GM12878 (cell line): ENCODE results near the gene NUDT3. TPM values are rescaled to one million over a fixed set of nuclear protein-coding genes. Genes with fewer than 3 reads are reported as not detected.

Experiments used
- ATAC-seq: fragments of 200-7000 bp; cut with Tn5 transposase; 3 replicates; pipeline ENCODE4 v1.9.1; 2020; ENCODE audit warnings: mild to moderate bottlenecking, moderate library complexity
- BruUV-seq: library from RNA; stranded (reverse); fragments of 400-500 nt; replicated peaks from 2 replicates; lab custom pipeline; 2021; lab: Mats Ljungman, UMichigan
- CTCF ChIA-PET: fragments of 300-600 bp; sonication (Branson Sonifier 250); formaldehyde crosslinking; extraction: SDS; loops from one replicate; lab custom pipeline; 2021; ENCODE audit warnings: inconsistent platforms; lab: Yijun Ruan, JAX
- POLR2A ChIA-PET: fragments of 350-600 bp; formaldehyde crosslinking; extraction: SDS; loops from one replicate; lab custom pipeline; 2021; ENCODE audit warnings: inconsistent platforms; lab: Charles Lee
- RAD21 ChIA-PET: fragments of 300-600 bp; sonication (Branson Sonifier 250); formaldehyde crosslinking; loops from one replicate; lab custom pipeline; 2023; ENCODE audit warnings: antibody characterized with exemption; ENCODE audit not compliant: unreplicated experiment; lab: Charles Lee
- SMC1A ChIA-PET: fragments of 300-600 bp; sonication (Branson Sonifier 250); formaldehyde crosslinking; loops from one replicate; lab custom pipeline; 2023; ENCODE audit not compliant: unreplicated experiment, uncharacterized antibody; lab: Charles Lee
- DNase-seq: peaks from one replicate; pipeline ENCODE4 v3.0.0-alpha.2; 2011; ENCODE audit warnings: low read depth, low spot score
- FAIRE-seq: peaks from 3 replicates; lab custom pipeline; 2011; peaks lifted over from hg19 to GRCh38; lab: Jason Lieb, UNC
- H2AFZ ChIP-seq: 2 replicates; pipeline ENCODE4 v1.6.0; 2011; ENCODE audit warnings: low read depth, low read length, control low read depth; ENCODE audit not compliant: control insufficient read depth
- H3K27ac ChIP-seq: 2 replicates; pipeline ENCODE4 v1.5.1; 2011; ENCODE audit warnings: control low read depth; ENCODE audit not compliant: control insufficient read depth, insufficient read depth
- H3K27me3 ChIP-seq, 2 experiments: replicated peaks in 1 of 2; 2 replicates each; pipeline versions ENCODE4 v1.6.0 to v1.6.1; 2011; ENCODE audit warnings: low read length in 1 of 2; ENCODE audit not compliant: control insufficient read depth in 2 of 2, insufficient read depth in 2 of 2
- H3K36me3 ChIP-seq, 2 experiments: 2 replicates each; pipeline ENCODE4 v1.5.1; 2011; ENCODE audit warnings: low read length in 1 of 2; ENCODE audit not compliant: control insufficient read depth in 2 of 2, insufficient read depth in 2 of 2
- H3K4me1 ChIP-seq: 2 replicates; pipeline ENCODE4 v1.6.1; 2011; ENCODE audit warnings: mild to moderate bottlenecking, low read length, moderate library complexity, mixed read lengths; ENCODE audit not compliant: control insufficient read depth, insufficient read depth
- H3K4me2 ChIP-seq: 2 replicates; pipeline ENCODE4 v1.6.0; 2011; ENCODE audit warnings: control low read depth; ENCODE audit not compliant: control insufficient read depth, insufficient read depth
- H3K4me3 ChIP-seq: fragments of 200-600 bp; sonication (generic); 2 replicates; pipeline ENCODE4 v1.5.1; 2016
- H3K79me2 ChIP-seq: 2 replicates; pipeline ENCODE4 v1.6.0; 2011; ENCODE audit warnings: low read length; ENCODE audit not compliant: control insufficient read depth, insufficient read depth
- H3K9ac ChIP-seq: 2 replicates; pipeline ENCODE4 v1.8.0; 2011; ENCODE audit warnings: low read length, control low read depth, mixed read lengths; ENCODE audit not compliant: control insufficient read depth, insufficient read depth
- H3K9me3 ChIP-seq: replicated peaks from 3 replicates; pipeline ENCODE4 v1.5.1; 2011; ENCODE audit warnings: mild to moderate bottlenecking, low read length; ENCODE audit not compliant: control insufficient read depth, insufficient read depth
- H4K20me1 ChIP-seq: 2 replicates; pipeline ENCODE4 v1.6.0; 2011; ENCODE audit not compliant: control insufficient read depth, insufficient read depth
- ATF7 ChIP-seq: fragments of 450-650 bp; IDR thresholded peaks from 2 replicates; pipeline ENCODE4 v1.6.1; 2016; ENCODE audit warnings: low read depth, mild to moderate bottlenecking
- WGBS: methylation state at CpG from one replicate; pipeline ENCODE4 v1.1.6; 2016; ENCODE audit warnings: low lambda C conversion rate; ENCODE audit not compliant: insufficient replicate concordance, insufficient coverage; ENCODE audit errors: missing lambda C conversion rate; 5-methylcytosine and 5-hydroxymethylcytosine counted together
- in situ Hi-C: fragments of 300-500 bp; cut with MboI; formaldehyde crosslinking; loops from 9 replicates; pipeline ENCODE4 v1.14.3; 2018; ENCODE audit warnings: mixed read lengths
- intact Hi-C: fragments of 100-400 bp; cut with micrococcal nuclease; formaldehyde crosslinking; loops from one replicate; pipeline ENCODE4 v1.14.2; 2022; ENCODE audit not compliant: unreplicated experiment
- polyA plus RNA-seq, 11 experiments: library from polyadenylated mRNA; depleted of rRNA in 4 of 11; unstranded in 6 of 11; stranded (reverse) in 5 of 11; fragments of >200 nt; fragmentation: Nextera tagmentation in 4 of 11; fragmentation: Illumina TruSeq in 1 of 11; extraction: Ambion mirVana in 4 of 11; extraction: Trizol in 1 of 11; gene quantifications; 1 replicate in 1 of 11; 2 replicates in 10 of 11; pipeline versions ENCODE4 v1.2.1 to v1.2.3, GENCODE V29; 2011 to 2016; ENCODE audit warnings: inconsistent platforms in 2 of 11, missing spikeins in 2 of 11, low read depth in 1 of 11
- total RNA-seq, 4 experiments: library from RNA; depleted of rRNA in 3 of 4; stranded (reverse); fragments of >200 nt in 3 of 4; fragmentation: Illumina TruSeq in 1 of 4; extraction: Trizol in 1 of 4; gene quantifications; 2 replicates each; pipeline versions ENCODE4 v1.2.1 to v1.2.3, GENCODE V29; 2013 to 2021
- TF ChIP-seq, protein P1 (sequence below): fragments of 450-650 bp; conservative IDR thresholded peaks from 2 replicates; pipeline ENCODE4 v1.6.1; 2017; ENCODE audit warnings: mild to moderate bottlenecking, moderate library complexity

Gene NUDT3
- total and polyA plus RNA-seq, 10 of the 15 experiments (the other 5 are each of a cell fraction or from before 2014, with no cell fraction given) = 2.4 to 32.3 (median 25.5) TPM

DNA sequence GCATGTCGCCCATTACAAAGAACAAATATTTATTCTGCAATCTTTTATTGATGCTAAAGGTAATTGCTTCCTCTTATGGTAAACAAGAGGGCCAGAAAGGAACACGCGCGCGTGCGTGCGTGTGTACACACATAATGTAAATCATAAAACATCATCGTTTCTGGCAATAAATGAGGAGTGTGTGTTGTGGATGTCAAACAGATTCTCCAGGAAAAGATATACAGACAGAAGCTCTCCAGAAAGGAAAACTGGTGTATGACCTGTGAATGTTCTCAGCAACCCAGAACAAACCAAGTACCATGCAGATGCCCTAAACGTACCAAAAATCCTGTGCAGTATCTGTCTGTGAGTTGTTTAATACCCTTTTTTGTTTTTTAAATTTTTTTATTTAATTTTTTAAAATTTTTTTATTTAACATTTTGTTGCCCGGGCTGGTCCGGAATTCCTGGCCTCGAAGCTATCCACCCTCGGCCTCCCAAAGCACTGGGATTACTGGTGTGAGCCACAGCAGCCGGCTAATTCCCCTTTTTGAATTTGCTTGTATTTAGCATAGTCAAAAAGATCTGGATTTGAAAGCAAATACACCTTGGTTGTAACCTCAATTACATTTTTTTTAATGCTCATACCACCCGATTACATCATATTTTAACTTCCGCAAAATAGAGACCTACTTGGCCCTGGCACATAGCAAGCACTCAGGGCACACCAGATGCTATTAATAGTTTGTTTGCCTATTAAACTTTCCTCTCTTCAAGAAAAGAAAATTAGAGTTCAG, 909 bp upstream of the NUDT3 start:
- Histone ChIP-seq H3K9me3 (peaks cover 3% of the 10 kb centered on the region; the same call in 2 of the 3 replicates), H3K4me2 (peak overlapping the region; percentile 97), H3K36me3 (no peaks in the 10 kb centered on the region), H3K79me2 (peaks cover 46% of the 10 kb centered on the region)
- RAD21 ChIA-PET = interaction anchor here (1.0 to 7.2 kb wide), 5 partner anchors 9 to 197 kb away, joined by 3 to 46 read pairs (median 6); partner anchors contain the start of gene SMIM29
- POLR2A ChIA-PET = interaction anchor here (0.8 to 1.4 kb wide), 3 partner anchors 93 to 144 kb away, joined by 3 to 6 read pairs (median 3); partner anchors contain the start of gene SMIM29
- WGBS = 33% methylated on average over 16 of the region's 16 CpGs
- CTCF ChIA-PET = interaction anchor here (0.6 to 4.5 kb wide), 9 partner anchors 22 to 198 kb away, joined by 3 to 54 read pairs (median 4); partner anchors contain the start of gene SMIM29
- peak; percentile 84 for TF ChIP-seq ATF7
- TF ChIP-seq, protein P1, sequence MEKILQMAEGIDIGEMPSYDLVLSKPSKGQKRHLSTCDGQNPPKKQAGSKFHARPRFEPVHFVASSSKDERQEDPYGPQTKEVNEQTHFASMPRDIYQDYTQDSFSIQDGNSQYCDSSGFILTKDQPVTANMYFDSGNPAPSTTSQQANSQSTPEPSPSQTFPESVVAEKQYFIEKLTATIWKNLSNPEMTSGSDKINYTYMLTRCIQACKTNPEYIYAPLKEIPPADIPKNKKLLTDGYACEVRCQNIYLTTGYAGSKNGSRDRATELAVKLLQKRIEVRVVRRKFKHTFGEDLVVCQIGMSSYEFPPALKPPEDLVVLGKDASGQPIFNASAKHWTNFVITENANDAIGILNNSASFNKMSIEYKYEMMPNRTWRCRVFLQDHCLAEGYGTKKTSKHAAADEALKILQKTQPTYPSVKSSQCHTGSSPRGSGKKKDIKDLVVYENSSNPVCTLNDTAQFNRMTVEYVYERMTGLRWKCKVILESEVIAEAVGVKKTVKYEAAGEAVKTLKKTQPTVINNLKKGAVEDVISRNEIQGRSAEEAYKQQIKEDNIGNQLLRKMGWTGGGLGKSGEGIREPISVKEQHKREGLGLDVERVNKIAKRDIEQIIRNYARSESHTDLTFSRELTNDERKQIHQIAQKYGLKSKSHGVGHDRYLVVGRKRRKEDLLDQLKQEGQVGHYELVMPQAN = no peak
- TF ChIP-seq, all 136 proteins: peak for 1
- Histone ChIP-seq H3K9ac (peak overlapping the region; percentile 81), H3K27me3 (no peaks in the 10 kb centered on the region), H3K4me1 (peaks cover 3% of the 10 kb centered on the region), H3K27ac (peak overlapping the region; percentile 75), H4K20me1 (no peaks in the 10 kb centered on the region), H3K4me3 (peak overlapping the region; percentile 69), H2AFZ (peak overlapping the region; percentile 97)
- SMC1A ChIA-PET = interaction anchor here (0.7 to 4.4 kb wide), 3 partner anchors 21 to 168 kb away, joined by 3 to 44 read pairs (median 4); partner anchors contain the start of gene SMIM29
- FAIRE-seq (no peak), DNase-seq (no peak), ATAC-seq (peak; percentile 10; the same call in 1 of the 3 replicates)
- in situ Hi-C loops = no loop called here
- intact Hi-C loops = loop anchor here (2.0 to 5.0 kb wide), 4 partner anchors 46 to 145 kb away; partner anchors contain the start of gene SMIM29
- BruUV-seq = TSS peak; percentile 78
